Astrocyte of the cerebellum (primary cell): ENCODE results near the gene FNDC11.

Source experiments
- DNase-seq: peaks from one replicate; pipeline ENCODE4 v3.0.0-alpha.2; 2011; ENCODE audit warnings: low read depth
- H3K4me3 ChIP-seq: 2 replicates; pipeline ENCODE4 v1.5.1; 2011; ENCODE audit warnings: mild to moderate bottlenecking, low read depth, low read length, moderate library complexity
- in situ Hi-C: cut with HindIII; loops from 2 replicates; pipeline ENCODE4 v1.10.0; 2017; ENCODE audit warnings: low sequenced_read_pairs
- TF ChIP-seq, protein P1 (sequence below): IDR thresholded peaks from 2 replicates; pipeline ENCODE4 v1.5.1; 2012; ENCODE audit warnings: low read length, low read depth, moderate library complexity, mild to moderate bottlenecking; ENCODE audit errors: missing control alignments

The FNDC11 gene

GRCh38 chr20:63536241-63536977 lies 17.6 kb upstream of the FNDC11 start:
- in situ Hi-C loops = loop anchor here (10.0 kb wide), 1 partner anchor 128 kb away; no protein-coding TSS in a partner anchor
- TF ChIP-seq, protein P1, sequence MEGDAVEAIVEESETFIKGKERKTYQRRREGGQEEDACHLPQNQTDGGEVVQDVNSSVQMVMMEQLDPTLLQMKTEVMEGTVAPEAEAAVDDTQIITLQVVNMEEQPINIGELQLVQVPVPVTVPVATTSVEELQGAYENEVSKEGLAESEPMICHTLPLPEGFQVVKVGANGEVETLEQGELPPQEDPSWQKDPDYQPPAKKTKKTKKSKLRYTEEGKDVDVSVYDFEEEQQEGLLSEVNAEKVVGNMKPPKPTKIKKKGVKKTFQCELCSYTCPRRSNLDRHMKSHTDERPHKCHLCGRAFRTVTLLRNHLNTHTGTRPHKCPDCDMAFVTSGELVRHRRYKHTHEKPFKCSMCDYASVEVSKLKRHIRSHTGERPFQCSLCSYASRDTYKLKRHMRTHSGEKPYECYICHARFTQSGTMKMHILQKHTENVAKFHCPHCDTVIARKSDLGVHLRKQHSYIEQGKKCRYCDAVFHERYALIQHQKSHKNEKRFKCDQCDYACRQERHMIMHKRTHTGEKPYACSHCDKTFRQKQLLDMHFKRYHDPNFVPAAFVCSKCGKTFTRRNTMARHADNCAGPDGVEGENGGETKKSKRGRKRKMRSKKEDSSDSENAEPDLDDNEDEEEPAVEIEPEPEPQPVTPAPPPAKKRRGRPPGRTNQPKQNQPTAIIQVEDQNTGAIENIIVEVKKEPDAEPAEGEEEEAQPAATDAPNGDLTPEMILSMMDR = no peak
- no peak for DNase-seq
- H3K4me3 ChIP-seq = no peak overlapping the region

DNA sequence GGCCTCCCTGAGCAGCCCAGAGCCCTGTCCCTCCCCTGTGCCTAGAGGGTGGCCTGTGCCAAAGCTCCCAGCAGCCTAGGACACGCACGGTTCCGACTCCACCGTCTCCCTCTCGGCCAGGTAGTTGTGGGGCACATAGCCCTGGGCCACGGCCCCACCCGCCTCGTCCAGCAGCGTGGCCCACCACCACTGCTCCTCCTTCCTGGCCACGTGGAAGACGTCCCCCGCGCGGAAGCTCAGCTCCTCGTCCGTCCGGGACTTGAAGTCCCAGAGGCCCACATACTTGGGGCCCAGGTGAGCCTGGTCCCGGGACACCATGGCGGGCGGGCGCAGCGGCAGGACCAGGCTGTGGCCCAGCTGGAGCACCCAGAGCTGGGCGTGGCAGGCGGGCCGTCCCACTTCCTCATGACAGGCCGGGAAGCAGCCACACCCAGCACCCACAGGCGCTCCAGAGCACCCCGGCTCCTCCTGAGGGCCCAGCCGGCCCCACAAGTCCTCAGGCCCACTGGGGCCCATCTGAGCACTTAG lies 16.9 kb upstream of the FNDC11 start, which contains the start of gene PTK6:
Gene PTK6, minus strand, starts transcription at position 380 of the 528 bp plus-strand sequence. Its CDS starts 62 bp downstream, at position 318.
- H3K4me3 ChIP-seq = peak within 1 kb of the TSS; percentile 12
- no peak for DNase-seq
- in situ Hi-C loops = loop anchor here (10.0 kb wide), 1 partner anchor 128 kb away; no protein-coding TSS in a partner anchor
- TF ChIP-seq, protein P1 = no peak

- in situ Hi-C loops = loop anchor here (10.0 kb wide), 1 partner anchor 127 kb away; no protein-coding TSS in a partner anchor
- DNase-seq = peak; percentile 51
- H3K4me3 ChIP-seq = peak overlapping the region; percentile 12
- TF ChIP-seq, protein P1 = peak; percentile 81
Observed at GRCh38 chr20:63537525-63538203, 16.3 kb upstream of the FNDC11 start.

DNA sequence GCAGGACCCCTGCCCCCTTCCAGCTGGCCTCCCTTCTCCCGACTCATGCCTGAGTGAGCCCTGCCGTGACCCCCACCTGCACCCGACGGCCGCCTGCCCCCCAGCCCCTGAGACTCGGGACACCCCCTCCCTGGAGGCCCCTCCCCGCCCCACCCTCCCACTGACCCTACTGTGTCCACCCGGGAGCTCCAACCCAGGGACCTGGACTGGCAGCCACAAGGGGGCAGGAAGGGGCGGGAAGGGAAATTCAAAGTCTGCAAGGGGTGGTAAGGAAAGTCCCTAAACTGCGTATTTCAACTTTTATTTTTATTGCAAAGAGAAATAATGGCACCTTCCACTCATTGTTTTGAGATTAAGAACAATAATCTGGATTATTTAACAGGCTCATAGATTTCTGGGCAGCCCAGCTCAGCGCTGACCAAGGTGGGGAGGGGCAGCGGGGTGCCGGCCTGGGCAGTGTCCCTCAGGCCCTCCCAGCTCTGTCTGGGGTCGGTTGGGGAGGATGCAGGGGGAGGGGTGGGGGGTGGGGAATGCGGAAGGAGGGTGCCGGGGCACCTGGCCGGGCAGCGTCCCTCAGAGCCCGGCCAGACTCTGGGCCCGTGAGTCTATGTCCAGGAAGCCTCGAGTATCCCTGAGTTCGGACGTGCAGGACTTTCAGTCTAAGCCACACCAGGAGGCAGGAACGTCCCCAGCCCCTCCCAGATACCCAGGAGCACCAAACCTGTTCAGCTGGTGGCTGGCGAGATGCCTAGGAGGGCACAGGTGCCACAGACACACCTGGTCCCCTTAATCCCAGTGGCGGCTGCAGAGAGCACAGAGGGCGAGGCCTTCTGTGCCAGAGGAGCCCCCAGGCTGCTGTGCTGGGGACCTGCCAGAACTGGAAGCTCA lies 15.5 kb upstream of the FNDC11 start:
- peak overlapping the region; percentile 12 for H3K4me3 ChIP-seq
- no peak for DNase-seq
- TF ChIP-seq, protein P1 = no peak
- in situ Hi-C loops = loop anchor here (10.0 kb wide), 1 partner anchor 126 kb away; no protein-coding TSS in a partner anchor

DNA sequence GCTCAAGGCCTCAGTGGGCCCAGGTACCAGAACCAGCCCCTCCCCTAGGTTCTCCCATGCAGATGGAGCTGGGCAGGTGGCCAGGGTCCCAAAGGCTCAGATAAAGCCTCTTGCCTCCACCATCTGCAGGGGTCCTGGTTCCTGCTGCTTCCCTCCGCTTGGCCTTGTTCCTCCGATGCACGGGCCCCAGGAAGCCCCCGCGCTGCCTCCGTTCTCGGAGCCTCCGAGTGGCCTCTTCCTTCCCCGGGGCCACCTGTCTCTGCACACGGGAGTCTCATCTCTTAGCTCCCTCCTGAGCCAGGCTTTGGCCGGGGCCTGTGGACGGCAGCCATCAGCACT lies 14.9 kb upstream of the FNDC11 start:
- no peak overlapping the region for H3K4me3 ChIP-seq
- TF ChIP-seq, protein P1 = no peak
- in situ Hi-C loops = loop anchor here (10.0 kb wide), 1 partner anchor 126 kb away; no protein-coding TSS in a partner anchor

More for the DNA sequence above, 14.9 kb upstream of the FNDC11 start:
- DNase-seq = no peak
